ENCODE data around the gene TAF11L14.

Gene TAF11L14

DNA sequence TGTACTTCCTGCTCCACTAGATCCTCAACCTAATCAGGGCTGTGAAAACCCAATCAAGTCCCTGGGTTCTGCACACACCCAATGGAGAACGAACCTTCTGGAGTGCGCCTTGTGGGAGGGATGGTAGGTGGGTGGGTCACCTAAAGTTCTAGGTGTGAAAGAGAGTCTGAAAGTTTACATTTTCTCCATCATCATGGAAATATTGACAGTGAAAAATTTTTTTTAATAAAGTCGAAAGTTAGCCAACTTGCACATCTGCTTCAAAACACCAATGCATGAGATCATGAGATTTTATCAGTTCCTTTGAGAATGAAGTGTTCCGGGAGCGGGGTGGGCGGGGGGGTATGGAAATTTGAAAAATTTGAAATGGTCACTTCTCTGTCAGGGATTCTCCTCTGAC is 21.7 kb downstream of the TAF11L14 start:
- H3K36me3 Mint-ChIP-seq, result no peaks in the 10 kb centered on the region
- DNase-seq (ENCODE audit: low spot score in 2 of 2) (no peak), ATAC-seq (no peak)
- no peak overlapping the region for H3K27ac Mint-ChIP-seq
- H3K4me3 Mint-ChIP-seq, result no peak overlapping the region
- no peaks in the 10 kb centered on the region for H3K4me1 Mint-ChIP-seq
- peaks cover 16% of the 10 kb centered on the region for H3K9me3 Mint-ChIP-seq

DNA sequence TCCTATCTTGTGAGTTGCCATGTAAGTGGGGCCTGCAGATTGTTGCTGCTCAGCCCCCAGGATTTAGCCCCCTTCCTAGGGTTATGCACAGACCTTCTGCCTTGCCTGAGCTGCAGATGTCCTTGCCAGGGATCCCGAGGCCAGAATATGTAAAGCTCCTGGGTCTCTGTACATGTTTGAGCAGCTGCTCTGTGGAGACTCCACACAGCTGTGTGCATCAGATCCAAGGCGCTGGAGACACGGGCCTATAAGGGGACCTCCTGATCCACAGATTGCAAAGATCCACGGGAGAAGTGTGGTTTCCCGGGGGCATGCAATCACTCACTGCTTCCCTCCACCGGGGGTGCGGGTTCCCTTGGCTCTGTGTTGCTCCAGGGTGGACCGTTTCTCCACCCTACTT is 28.9 kb downstream of the TAF11L14 start:
- Mint-ChIP-seq H3K36me3 (no peaks in the 10 kb centered on the region), H3K4me1 (no peaks in the 10 kb centered on the region), H3K9me3 (peaks cover 19% of the 10 kb centered on the region), H3K4me3 (no peak overlapping the region), H3K27ac (no peak overlapping the region)
- DNase-seq (ENCODE audit: low spot score in 2 of 2) (no peak), ATAC-seq (no peak)

DNA sequence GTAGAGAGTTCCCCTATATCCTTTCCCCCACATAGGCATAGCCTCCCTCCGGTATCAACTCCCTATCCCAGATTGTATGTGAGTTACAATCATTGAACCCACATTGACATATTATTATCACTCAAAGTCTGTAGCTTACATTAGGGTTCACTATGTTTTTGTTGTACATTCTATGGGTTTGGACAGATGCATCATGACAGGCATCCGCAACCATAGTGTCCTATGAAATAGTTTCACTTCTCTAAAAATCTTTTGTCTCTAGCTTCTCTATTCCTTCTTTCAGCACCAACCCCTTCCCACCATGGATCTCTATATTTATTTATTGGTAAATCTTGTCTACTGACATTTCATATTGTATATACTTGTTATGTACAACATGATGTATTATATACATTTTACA is 31.6 kb downstream of the TAF11L14 start:
- DNase-seq (ENCODE audit: low spot score in 2 of 2) (no peak), ATAC-seq (no peak)
- Mint-ChIP-seq H3K4me3 (no peak overlapping the region), H3K36me3 (no peaks in the 10 kb centered on the region), H3K4me1 (no peaks in the 10 kb centered on the region), H3K9me3 (peaks cover 7% of the 10 kb centered on the region), H3K27ac (no peak overlapping the region)

DNA sequence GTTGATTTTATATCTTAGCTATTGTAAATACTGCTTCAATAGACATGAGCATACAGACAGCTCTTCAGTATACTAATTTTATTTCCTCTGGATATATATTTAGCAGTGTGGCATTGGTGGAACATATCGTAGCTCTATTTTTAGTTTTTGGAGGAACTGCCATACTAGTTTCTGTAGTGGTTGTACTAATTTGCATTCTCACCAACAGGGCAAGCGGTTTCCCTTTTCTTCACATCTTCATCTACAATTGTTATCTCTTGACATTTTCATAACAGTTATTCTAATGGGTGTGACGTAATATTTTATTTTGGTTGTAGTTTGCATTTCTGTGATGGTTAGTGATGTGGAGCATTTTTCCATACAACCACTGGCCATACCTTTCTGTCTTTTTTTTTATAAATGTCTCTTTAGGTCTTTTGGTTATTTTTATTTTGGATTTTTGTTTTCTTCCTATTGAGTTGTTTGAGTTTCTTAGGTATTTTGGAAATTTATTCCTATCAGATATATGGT is 32.5 kb downstream of the TAF11L14 start:
- ATAC-seq (no peak), DNase-seq (ENCODE audit: low spot score in 2 of 2) (no peak)
- H3K4me3 Mint-ChIP-seq, result no peak overlapping the region
- H3K9me3 Mint-ChIP-seq, result peaks cover 6% of the 10 kb centered on the region
- H3K4me1 Mint-ChIP-seq, result no peaks in the 10 kb centered on the region
- H3K36me3 Mint-ChIP-seq, result no peaks in the 10 kb centered on the region
- H3K27ac Mint-ChIP-seq, result no peak overlapping the region

DNA sequence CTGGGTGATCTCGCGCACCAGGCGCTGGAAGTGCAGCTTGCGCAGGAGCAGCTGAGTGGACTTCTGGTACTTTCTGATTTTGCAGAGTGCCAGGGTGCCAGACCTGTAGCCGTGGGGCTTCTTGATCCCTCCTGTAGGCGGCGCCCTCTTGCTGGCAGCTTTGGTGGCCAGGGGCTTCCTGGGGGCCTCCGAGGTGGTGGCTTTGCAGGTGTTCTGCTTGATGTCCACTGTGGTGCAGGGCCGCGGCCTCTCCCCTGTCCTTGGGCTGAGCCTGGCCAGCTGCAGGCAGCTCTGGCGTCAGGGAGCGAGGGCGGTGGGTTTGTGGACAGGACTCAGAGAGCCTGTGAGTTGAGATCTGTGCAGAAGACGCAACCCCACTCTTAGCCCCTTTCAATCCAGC is 36.1 kb downstream of the TAF11L14 start:
- H3K36me3 Mint-ChIP-seq, result no peaks in the 10 kb centered on the region
- no peak overlapping the region for H3K27ac Mint-ChIP-seq
- no peak overlapping the region for H3K4me3 Mint-ChIP-seq
- peaks cover 14% of the 10 kb centered on the region for H3K9me3 Mint-ChIP-seq
- H3K4me1 Mint-ChIP-seq, result no peaks in the 10 kb centered on the region
- DNase-seq (ENCODE audit: low spot score in 2 of 2) (no peak), ATAC-seq (no peak)

DNA sequence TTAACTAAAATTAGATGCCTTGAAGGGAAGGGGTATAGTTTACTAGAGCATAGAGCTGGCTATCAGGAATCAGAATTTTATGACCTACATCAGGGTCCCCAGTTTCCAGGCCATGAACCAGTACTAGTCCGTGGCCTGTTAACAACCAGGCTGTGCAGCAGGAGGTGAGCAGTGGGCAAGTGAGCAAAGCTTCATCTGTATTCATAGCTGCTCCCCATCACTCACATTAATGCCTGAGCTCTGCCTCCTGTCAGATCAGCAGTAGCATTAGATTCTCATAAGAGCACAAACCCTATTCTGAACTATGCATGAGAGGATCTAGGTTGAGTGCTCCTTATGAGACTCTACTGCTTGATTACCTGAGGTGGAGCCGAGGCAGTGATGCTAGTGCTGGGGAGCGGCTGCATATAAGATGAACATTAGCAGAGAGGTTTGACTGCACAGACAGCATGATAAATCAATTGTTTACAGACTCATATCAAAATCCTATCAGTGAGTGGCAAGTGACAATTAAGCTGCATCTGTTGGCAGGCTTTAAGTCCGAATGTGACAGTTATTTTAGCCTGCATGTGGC is 44.6 kb downstream of the TAF11L14 start:
- H3K4me3 Mint-ChIP-seq, result no peak overlapping the region
- H3K4me1 Mint-ChIP-seq, result no peaks in the 10 kb centered on the region
- DNase-seq (ENCODE audit: low spot score in 2 of 2) (no peak), ATAC-seq (no peak)
- H3K36me3 Mint-ChIP-seq, result no peaks in the 10 kb centered on the region
- no peak overlapping the region for H3K27ac Mint-ChIP-seq
- peaks cover 8% of the 10 kb centered on the region for H3K9me3 Mint-ChIP-seq

DNA sequence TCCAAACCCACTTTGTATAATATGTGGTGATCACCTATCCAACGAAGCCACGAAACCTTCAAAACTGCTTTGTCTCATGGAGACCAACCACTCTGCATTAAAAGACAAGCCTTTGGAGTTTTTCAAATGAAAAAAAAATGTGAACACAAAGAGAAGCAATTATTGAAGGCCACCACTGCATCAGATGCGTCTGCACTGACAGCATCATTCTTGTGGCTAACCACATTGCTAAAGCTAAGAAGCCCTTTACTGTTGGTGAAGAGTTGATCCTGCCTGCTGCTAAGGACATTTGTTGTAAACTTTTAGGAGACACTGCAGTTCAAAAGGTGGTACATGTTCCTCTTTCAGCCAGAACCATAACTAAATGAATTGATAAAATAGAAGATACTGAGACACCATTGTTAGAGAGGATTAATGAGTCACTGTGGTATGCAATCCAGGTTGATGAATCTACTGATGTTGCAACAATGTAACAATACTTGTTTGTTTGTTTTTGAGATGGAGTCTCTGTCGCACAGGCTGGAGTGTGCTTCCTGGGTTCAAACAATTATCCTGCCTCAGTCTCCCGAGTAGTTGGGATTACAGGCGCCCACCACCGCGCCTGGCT is 45.4 kb downstream of the TAF11L14 start:
- ATAC-seq, result no peak

DNA sequence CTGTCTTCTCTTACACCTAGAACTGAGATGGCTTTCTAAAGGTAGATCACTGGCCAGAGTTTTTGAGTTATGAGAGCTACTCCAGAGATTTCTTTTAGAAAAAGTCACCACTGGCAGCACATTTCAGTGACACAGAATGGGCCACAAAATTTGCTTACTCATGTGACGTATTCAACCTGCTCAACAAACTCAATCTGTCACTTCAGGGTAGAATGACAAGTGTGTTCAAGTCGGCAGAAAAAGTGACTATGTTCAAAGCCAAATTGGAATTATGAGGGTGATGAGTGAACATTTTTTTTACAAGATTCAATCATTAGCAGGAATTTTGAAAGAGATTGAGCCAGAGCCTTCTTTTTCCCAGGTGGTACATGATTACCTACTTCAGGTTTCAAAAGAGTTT is 46.5 kb downstream of the TAF11L14 start:
- Mint-ChIP-seq H3K4me1 (no peaks in the 10 kb centered on the region), H3K27ac (no peak overlapping the region), H3K36me3 (no peaks in the 10 kb centered on the region), H3K4me3 (no peak overlapping the region), H3K9me3 (peaks cover 8% of the 10 kb centered on the region)
- no peak for ATAC-seq
- DNase-seq (ENCODE audit: low spot score in 2 of 2), result no peak

More for the DNA sequence above, 45.4 kb downstream of the TAF11L14 start:
- Mint-ChIP-seq H3K4me3 (no peak overlapping the region), H3K36me3 (no peaks in the 10 kb centered on the region), H3K9me3 (peaks cover 8% of the 10 kb centered on the region), H3K4me1 (no peaks in the 10 kb centered on the region), H3K27ac (no peak overlapping the region)
- no peak for DNase-seq (ENCODE audit: low spot score in 2 of 2)

Measured in stimulated activated effector memory CD8-positive, alpha-beta T cell treated with anti-CD3 and anti-CD28 coated beads, Interleukin-12 subunit alpha, Interleukin-12 subunit beta, amount 100 ng/mL, for 72 hours (primary cell).